Lower leg skin (tissue), 4 donors: ENCODE measurements around the gene YTHDC2. TPM values are rescaled to one million over a fixed set of nuclear protein-coding genes. Genes with fewer than 3 reads are reported as not detected.

Experiments
- DNase-seq, 2 donors: peaks; one replicate each; pipeline ENCODE4 v3.0.0-alpha.2; 2019; ENCODE audit warnings: low spot score in 2 of 2
- H3K4me3 ChIP-seq: fragments of 200-600 bp; sonication (generic); 2 replicates; pipeline ENCODE4 v1.5.1; 2017; ENCODE audit warnings: mild to moderate bottlenecking, low read depth; ENCODE audit not compliant: poor library complexity, severe bottlenecking
- CTCF ChIP-seq, 3 donors: fragments of 450-650 bp; IDR thresholded peaks; one replicate each; pipeline ENCODE4 v1.5.1; 2016; ENCODE audit warnings: antibody characterized with exemption in 3 of 3, mild to moderate bottlenecking in 3 of 3, moderate library complexity in 2 of 3
- POLR2A ChIP-seq, 2 donors: fragments of 450-650 bp; IDR thresholded peaks; one replicate each; pipeline ENCODE4 v1.6.1; 2016 to 2017; ENCODE audit warnings: antibody characterized with exemption in 2 of 2, mild to moderate bottlenecking in 1 of 2, moderate library complexity in 1 of 2
- WGBS, 2 donors: methylation state at CpG; one replicate each; pipeline ENCODE4 v1.1.5; 2018; 5-methylcytosine and 5-hydroxymethylcytosine counted together
- intact Hi-C: fragments of 100-400 bp; cut with DNase I; formaldehyde crosslinking; loops from one replicate; pipeline ENCODE4 v1.15.0; 2023; ENCODE audit warnings: low total_unique reads
- total RNA-seq, 4 donors: library from RNA; depleted of rRNA; stranded (reverse); fragments of >200 nt; gene quantifications; one replicate each; pipeline ENCODE4 v1.1.0, GENCODE V29; 2016

Gene YTHDC2
- total RNA-seq, 4 donors from 2014 or later, result 13.8 to 28.4 (median 16.7) TPM

GRCh38 chr5:113562828-113563400, 49.4 kb downstream of the YTHDC2 start:
- no peak for DNase-seq
- TF ChIP-seq CTCF (IDR thresholded peaks at IDR 0.05) (no peak), POLR2A (IDR thresholded peaks at IDR 0.05) (no peak)
- H3K4me3 ChIP-seq, result no peak overlapping the region
- intact Hi-C loops, result no loop called here
- 96 to 98% methylated on average over 3 of the region's 3 CpGs for WGBS, 2 donors

GRCh38 chr5:113569396-113569795, 55.9 kb downstream of the YTHDC2 start:
- TF ChIP-seq CTCF (IDR thresholded peaks at IDR 0.05) (no peak), POLR2A (IDR thresholded peaks at IDR 0.05) (no peak)
- intact Hi-C loops, result no loop called here
- 97 to 98% methylated on average over 5 of the region's 5 CpGs for WGBS, 2 donors
- H3K4me3 ChIP-seq, result no peak overlapping the region
- no peak for DNase-seq

DNA sequence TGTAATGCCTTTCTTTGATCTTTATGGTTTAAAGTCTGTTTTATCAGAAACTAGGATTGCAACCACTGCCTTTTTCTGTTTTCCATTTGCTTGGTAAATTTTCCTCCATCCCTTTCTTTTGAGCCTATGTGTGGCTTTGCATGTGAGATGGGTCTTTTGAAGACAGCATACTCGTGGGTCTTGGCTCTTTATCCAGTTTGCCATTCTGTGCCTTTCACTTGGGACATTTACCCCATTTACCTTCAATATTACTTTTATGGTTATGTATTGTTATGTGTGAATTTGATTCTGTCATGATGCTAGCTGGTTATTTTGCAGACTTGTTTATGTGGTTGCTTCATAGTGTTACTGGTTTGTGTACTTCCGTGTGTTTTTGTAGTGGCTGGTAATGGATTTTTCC, 59.2 kb downstream of the YTHDC2 start:
- WGBS, 2 donors, result 93 to 98% methylated on average over 2 of the region's 2 CpGs
- intact Hi-C loops, result no loop called here
- DNase-seq, result no peak
- TF ChIP-seq POLR2A (IDR thresholded peaks at IDR 0.05) (no peak), CTCF (IDR thresholded peaks at IDR 0.05) (no peak)
- H3K4me3 ChIP-seq, result no peak overlapping the region

DNA sequence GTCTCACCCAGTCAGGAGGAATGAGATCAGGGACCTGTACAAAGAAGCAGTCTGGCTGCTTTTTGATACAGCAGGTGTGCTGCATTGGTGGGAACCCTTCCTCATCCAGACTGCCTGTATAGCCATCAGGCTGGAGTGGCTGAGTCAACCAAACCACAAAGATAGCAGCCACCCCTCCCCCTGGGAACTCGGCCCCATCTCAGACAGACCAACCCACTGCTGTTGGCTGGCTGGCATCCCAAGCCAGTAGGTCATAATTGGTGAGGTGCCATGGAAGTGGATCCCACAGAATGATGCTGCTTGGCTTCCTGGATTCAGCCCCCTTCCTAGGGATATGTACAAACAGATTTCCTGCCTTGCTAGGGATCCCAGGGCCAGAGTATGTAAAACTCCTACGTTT, 60.9 kb downstream of the YTHDC2 start:
- no peak overlapping the region for H3K4me3 ChIP-seq
- WGBS, 2 donors, result 66 to 71% methylated on average over 2 of the region's 2 CpGs
- intact Hi-C loops, result no loop called here
- DNase-seq, result no peak
- no peak for TF ChIP-seq CTCF (IDR thresholded peaks at IDR 0.05)
- no peak for TF ChIP-seq POLR2A (IDR thresholded peaks at IDR 0.05)

DNA sequence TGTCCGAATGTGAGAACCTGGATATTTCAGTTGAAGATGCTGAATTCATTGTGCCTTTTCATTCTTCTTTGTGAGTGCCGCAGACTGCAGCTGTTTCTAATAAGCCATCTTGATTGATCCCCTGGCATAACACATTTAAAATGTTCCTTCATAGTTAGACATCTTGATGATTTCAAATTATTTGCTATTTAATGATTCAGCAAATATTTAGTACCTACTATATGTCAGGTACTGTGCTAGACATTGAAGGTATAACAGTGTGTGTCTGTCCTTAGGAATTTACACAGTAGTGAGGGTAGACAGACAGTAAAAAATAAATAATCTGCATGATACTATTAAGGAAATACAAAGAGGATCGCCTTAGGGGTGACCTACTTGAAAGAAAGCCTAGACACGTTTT, 61.6 kb downstream of the YTHDC2 start:
- 79% methylated on average over 4 of the region's 4 CpGs for WGBS, 2 donors

More for the DNA sequence above, 61.6 kb downstream of the YTHDC2 start:
- TF ChIP-seq POLR2A (IDR thresholded peaks at IDR 0.05) (no peak), CTCF (IDR thresholded peaks at IDR 0.05) (no peak)
- no peak for DNase-seq
- no peak overlapping the region for H3K4me3 ChIP-seq
- intact Hi-C loops, result no loop called here
